ENCODE results near the gene TMEM94.

The TMEM94 gene

DNA sequence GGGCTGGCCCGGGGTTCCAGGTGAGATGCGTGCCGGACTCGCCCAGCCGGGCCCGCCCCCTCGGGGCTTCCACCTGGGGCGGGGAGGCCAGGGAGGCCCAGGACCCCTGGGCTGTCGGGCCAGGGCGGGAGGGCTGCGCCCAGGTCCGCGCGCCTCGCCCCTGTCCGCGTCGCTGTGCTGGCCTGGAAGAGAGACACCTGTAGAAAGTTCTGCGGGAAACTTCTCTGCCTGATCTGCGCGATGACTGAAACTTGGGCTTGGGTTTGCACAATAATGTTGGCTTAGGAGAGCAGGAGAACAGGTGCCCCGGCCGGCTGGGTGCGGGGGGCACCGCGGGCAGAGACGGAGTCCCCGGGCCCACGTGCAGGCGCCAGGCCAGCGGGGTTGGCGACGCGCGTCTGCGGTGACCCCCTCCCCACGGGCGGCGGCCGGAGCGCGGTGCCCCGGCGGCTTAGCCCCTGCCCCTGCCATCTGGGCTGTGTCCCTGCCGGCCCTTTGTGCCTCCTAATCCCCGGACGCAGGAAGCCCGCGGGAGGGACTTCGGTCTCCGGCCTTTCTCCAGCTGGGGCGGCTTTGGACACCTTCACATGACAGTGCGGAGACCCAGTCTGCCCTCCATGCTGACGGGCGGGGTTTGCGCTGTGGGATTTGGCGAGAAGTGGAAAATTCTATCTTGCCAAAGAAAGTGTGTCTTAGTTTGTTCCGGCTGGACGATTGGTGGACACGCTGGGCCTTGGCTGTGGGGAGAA lies 69.5 kb downstream of the TMEM94 start:
- DNase-seq (ENCODE audit: low read depth): no peak

DNA sequence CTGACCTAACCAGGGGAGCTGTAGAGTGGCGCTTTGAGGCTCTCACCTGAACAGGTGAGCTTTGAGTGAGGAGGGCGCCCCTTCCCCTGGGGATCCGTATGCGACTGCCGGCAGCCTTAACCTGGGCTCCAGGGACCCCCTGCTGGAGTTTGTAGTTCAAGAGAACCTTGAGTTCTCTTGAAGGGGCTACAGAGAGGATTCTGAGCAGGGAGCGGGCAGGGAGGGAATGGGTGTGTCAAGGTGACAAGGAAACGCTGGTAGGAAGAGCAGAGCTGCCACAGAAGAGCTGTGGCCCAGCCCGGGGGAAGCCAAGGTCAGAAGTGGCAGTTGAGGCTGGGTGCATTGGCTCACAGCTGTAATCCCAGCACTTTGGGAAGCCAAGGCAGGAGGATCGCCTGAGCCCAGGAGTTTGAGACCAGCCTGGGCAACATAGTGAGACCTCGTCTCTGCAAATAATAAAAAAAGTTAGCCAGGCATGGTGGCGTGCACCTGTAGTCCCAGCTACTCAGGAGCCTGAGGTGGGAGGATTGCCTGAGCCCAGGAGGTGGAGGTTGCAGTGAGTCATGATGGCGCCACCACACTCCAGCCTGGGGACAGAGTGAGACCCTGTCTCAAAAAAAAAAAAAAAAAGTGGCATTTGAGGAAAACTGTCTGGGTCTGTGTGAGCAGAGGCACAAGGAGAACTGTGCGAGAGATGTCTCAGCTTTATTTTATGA lies 70.3 kb downstream of the TMEM94 start:
- DNase-seq (ENCODE audit: low read depth): no peak

DNA sequence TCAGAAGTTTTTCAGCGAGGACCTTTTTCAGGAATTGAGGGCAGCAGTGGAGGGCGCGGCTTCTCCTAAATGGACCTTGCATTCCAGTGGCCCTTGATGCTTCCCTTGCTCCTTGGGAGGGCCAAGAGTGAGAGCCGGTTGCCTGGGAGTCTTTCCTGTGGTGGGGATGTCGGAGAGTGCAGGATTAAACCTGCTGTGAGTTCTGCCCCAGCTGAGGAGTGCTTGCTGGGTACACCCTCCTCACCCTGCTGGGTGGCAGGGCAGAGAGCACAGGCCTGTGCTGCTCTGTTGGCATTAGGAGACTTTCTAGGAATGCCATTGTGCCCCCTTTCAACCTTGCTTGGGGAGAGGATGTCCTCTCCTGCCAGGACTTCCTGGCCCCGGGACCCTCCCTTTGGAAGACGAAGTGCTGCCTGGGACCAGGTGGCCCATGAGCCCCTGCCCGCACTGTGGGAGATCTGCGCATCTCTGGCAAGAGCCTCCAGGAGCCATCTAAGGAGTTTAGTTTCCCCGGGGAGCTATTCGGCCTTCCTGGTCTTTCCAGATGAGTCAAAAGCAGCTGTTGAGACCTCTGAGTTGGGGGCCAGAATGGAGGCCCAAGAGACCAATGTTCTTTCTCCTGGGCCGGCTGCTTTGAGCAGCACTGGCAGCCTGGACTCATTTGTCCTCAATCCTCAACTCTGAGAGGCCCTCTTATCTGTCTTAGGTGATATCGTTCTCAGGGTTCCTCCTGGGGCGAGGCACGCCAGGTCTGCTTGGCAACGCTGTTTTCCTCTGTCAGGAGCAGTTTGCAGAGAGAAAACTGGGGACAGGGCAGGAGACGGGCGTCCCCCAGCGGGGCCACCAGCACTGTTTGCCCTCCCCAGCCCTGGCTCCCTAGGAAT lies 74.6 kb downstream of the TMEM94 start:
- no peak for DNase-seq (ENCODE audit: low read depth)

DNA sequence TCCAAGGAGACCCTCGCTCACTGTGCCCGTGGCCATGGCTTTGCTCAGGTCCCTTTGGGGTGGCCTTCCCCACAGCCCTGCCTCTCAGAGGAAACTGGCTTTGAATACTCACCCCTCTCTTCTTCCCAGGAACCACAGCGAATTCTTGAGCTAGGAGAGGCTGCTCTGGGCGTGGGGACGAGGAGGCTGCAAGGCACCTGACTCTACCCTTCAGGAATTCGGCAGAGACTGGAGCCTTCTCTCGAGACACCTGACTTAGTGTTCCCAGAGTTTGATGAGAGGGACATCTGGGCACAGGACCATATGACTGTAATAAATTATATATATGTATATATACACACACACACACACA lies 75.3 kb downstream of the TMEM94 start:
- DNase-seq (ENCODE audit: low read depth): no peak

DNA sequence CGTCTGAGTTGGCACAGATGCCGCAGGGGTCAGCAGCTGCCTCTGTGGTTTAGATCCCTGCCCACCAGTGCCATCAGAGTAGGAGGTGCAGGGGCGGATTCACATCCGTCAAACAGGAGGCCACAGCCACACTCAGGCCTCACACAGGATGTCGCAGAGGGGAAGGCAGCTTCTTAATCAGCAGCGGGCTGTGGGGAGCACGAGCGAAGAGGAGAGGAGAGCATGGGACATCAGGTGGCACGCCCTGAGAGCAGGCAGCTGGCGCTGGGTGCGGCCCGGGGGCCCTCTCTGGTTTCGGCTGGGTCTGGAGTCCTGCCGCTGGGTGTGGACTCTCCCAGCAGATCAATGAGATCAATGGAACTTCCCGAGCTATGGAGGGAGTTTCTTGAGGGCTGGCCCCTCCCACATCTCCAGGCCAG lies 78.7 kb downstream of the TMEM94 start:
- peak; percentile 29 for DNase-seq (ENCODE audit: low read depth)

DNA sequence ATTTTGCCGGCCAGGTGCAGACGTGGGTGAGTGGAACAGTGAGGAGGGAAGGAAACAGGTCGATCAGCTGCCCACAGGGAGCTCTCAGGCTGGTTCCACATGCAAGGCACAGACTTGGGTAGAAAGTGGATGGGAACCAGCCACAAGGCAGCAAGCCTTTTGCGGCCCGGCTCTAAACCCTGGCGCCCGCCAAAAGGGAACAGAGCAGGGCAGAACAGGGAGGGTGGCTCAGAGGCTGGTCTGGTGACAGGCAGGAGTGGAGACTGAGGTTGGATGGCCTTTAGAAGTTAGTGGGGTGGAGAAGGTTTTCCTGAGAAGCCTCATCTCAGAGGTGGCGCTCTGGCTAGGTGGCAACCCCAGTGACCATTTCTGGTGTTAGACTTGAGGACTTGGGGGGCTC lies 79.4 kb downstream of the TMEM94 start:
- DNase-seq (ENCODE audit: low read depth): no peak

DNA sequence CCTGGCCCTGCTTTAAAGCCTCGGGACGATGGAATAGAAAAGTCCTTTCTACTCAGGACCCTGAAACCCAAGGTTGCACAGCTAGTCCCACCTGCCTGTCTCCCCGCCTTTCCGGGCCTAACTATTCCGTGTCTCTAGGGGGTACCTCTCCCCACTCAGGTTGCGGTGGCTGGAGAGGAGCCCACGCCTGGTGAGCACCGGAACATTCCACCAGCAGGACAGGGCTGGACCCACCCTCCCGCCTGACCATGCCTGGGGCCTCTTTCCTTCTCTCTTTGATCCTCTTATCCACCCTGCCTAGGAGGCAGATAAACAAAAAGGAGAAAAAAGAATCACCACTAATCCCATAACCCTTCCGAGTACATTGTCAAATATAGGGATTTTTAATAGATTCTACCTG lies 79.9 kb downstream of the TMEM94 start:
- no peak for DNase-seq (ENCODE audit: low read depth)

DNA sequence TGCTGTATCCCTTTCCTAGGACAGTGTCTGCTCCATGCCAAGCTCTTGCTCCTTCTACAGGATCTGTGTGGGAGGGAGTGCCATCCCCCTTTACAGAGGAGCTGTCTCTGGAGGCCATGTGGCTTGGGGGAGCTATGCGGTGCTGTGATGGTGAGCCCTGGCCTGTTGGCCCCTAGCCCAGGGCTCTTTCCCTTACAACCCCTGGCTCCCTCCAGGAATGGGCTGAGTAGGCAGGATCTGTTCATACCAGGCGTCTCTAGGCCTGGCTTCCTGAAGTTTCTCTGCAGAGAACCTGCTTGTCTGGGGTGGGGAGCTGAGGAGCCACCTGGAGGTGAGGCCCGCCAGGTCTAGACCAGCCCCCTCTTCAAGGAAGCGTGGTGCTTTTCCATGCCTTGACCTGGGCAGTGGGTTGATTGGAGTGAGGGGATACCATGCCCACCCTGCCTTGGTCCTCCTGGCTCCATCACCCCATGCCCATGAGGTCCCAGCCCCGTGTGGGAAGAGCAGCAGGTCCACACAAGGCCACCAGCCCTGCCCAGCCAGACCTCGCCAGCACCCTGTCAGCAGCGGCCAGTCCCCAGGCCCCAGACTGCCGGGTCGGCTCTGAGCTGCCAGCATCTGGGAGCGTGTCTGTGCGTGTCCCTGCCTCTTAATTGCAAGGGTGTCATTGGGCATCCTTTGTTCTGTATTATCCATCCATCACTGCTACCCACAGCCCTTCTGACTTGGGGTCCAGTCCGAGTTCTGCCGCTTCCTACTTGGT lies 83.7 kb downstream of the TMEM94 start:
- DNase-seq (ENCODE audit: low read depth): no peak

DNA sequence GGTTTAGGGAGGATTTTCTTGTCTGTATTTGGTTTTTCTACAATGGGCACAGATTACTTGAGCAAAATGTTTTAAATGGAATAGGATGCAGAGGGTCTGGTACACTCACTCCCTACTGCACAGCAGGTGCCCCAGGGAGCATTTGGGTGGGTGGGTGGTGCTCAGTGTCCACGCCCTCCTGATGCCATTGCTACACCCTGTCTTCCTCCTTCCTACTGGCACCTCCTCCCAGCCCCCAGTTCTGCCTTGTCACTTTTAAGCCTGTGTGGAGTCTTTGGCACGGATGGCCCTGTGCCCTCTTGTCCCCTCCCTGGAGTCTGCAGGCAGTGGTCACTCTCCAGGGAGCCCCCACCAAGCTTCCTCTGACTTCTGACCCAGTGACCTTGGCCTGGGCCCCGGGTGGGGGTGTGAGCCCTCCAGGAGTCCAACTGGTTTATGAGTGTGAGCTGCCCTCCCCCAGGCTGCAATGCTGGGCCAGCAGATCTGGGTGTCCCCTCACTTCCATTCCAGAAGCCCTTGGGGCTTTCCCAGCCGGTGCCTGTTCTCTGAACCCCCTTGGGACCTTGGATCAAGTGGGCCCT lies 84.6 kb downstream of the TMEM94 start:
- no peak for DNase-seq (ENCODE audit: low read depth)

DNA sequence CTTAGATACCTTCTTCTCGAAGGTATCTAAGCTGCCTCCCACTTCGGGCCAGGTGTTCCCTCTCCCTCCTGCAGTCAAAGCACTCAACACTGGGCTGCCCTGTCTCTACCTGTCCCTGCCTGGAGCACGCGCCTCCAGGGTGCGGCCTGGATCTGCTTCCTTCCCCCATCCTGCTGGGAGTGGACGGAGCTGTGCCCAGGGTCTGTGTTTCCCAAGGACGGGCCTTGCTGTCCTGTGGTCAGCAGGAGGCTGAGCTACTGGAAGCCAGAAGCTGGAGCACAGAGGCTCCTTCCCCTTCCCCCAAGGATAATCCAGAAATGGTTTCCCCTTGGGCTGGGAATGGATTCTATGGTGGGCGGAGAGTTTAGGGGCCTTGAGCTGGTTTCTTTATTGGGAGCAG lies 85.8 kb downstream of the TMEM94 start:
- no peak for DNase-seq (ENCODE audit: low read depth)

DNA sequence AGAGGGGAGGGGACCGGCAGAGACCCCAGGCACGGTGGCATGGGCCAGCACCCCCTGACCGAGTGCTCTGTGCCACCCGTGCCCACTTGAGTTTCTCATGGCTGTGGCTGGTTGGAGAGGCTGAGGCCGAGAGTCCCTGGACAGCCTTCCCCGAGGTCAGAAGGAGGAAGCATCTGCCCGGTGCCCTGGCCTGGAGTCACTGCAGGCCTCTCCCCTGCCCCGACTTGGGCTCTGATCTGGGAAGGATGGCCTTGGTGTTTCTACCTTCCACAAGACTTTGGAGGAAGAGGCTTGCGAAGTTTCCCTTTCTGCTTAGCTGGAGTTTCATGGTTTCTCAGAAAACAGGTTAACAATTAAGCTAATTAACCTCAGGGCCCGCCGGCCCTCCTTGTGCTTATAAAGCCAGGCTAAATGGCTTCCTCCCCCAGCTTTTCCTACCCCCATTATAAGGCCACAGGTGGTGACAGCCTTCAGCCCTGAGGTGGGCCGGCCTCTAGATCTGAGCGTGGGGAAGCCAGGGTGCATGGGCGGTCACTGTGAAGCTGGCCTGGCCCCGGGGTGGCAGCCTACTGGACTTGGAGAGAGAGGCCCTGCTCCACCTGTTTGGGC lies 86.4 kb downstream of the TMEM94 start:
- DNase-seq (ENCODE audit: low read depth): no peak

DNA sequence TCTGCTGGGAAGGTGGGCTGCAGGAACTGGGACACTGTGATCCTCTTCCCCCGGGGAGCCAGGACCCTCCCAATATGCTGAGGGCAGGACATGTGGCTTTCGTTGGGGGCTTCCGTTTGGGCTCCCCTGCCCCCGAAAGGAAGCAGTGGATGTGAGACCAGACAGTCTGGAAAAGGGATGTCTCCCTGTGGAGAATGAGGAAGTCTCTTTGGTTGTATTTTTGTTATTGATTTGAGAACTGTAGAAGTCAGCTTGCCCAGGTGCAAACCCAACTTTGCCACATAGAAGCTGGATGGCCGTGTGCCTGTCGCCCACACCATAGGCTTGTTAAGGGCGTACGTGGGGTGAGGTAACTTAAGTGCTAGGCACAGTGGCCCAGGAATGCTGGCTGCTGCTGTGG lies 87.8 kb downstream of the TMEM94 start:
- DNase-seq (ENCODE audit: low read depth): no peak

DNA sequence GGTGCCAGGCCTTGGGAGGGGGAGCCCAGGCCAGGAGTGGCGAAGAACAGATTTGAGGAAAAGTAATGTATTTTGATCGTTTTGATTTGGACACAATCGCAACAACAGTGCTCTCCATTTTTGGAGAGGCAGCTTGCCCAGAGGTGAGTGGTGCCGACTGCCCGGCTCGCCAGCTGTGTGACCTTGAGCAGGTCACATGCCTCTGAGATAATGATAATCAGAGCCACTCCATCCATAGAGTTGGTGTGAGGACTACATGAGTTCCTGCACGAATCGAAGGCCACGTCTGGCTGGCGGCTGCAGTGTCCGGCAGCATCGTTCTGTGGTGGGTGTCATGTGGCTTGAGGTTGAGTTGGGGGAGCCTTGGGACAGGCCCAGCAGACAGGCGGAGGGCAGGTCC lies 89.7 kb downstream of the TMEM94 start:
- DNase-seq (ENCODE audit: low read depth): no peak

DNA sequence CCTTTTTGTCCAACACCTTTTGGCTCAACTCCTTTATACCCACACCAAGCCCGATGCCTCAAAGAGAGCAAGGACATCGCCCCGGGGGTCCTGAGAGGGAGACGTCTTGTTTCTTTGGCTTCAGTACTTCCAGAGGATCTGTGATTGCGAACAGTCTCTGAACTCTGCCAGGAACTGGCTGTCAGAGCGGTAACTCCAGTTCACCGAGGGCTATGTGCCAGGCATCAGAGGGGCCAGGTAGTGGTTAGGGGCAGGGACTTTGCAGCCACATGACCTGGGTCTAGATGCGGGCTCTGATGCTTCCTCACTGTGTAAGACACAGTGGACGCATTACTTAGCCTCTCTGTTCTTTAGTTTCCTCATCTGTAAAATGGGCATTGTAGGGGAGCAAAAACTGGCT lies 90.7 kb downstream of the TMEM94 start:
- DNase-seq (ENCODE audit: low read depth): no peak

DNA sequence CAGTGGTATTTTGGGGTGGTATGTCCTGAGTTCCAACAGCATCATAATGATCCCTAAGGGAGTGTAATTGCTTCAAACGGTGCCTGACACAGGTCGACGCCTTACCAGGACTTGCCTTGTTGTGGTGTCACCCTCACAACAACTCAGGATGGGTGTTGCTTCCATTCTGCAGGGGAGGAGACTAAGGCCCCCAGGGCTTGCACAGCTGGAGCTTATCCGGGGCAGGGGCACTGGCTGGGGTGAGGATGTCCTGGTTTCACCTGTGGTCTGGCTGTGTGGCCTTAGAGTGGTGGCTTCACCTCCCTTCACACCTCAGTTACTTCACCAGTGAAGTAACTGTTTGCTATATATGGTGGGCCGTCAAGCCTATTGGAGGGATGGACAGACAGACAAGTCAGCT lies 92.4 kb downstream of the TMEM94 start:
- no peak for DNase-seq (ENCODE audit: low read depth)
